MCF 10A (cell line): ENCODE measurements around the gene PDZRN3. TPM values are rescaled to one million over a fixed set of nuclear protein-coding genes. Genes with fewer than 3 reads are reported as not detected.

Experiments
- BruUV-seq: library from RNA; stranded (reverse); fragments of 400-500 nt; replicated peaks from 2 replicates; lab custom pipeline; 2021; lab: Mats Ljungman, UMichigan
- CTCF ChIA-PET: fragments of 300-600 bp; sonication (Branson Sonifier 250); formaldehyde crosslinking; extraction: SDS; loops from one replicate; lab custom pipeline; 2021; ENCODE audit warnings: antibody characterized with exemption, inconsistent platforms; lab: Yijun Ruan, JAX
- POLR2A ChIA-PET: fragments of 300-600, 350-650 bp; sonication (Branson Sonifier 250); formaldehyde crosslinking; extraction: SDS; loops from one replicate; lab custom pipeline; 2020; ENCODE audit warnings: antibody characterized with exemption, inconsistent platforms; lab: Yijun Ruan, JAX
- DNase-seq: peaks from one replicate; pipeline ENCODE4 v3.0.0-alpha.2; 2018; ENCODE audit not compliant: unreplicated experiment
- H3K27ac Mint-ChIP-seq: one replicate; pipeline ENCODE4 v1.8.0; 2022; ENCODE audit warnings: mild to moderate bottlenecking, low read depth, mixed read lengths; ENCODE audit not compliant: unreplicated experiment
- H3K27me3 Mint-ChIP-seq: one replicate; pipeline ENCODE4 v1.8.0; 2022; ENCODE audit warnings: mixed read lengths; ENCODE audit not compliant: insufficient read depth, unreplicated experiment
- H3K36me3 Mint-ChIP-seq: one replicate; pipeline ENCODE4 v1.8.0; 2022; ENCODE audit warnings: mild to moderate bottlenecking, moderate library complexity, mixed read lengths; ENCODE audit not compliant: insufficient read depth, unreplicated experiment
- H3K4me1 Mint-ChIP-seq: one replicate; pipeline ENCODE4 v1.8.0; 2022; ENCODE audit warnings: mixed read lengths; ENCODE audit not compliant: insufficient read depth, unreplicated experiment
- H3K4me3 Mint-ChIP-seq: one replicate; pipeline ENCODE4 v1.8.0; 2022; ENCODE audit warnings: mild to moderate bottlenecking, moderate library complexity, mixed read lengths; ENCODE audit not compliant: unreplicated experiment
- H3K9me3 Mint-ChIP-seq: one replicate; pipeline ENCODE4 v1.8.0; 2022; ENCODE audit warnings: mixed read lengths; ENCODE audit not compliant: unreplicated experiment
- intact Hi-C: fragments of 100-400 bp; cut with micrococcal nuclease; formaldehyde crosslinking; loops from 2 replicates; pipeline ENCODE4 v1.14.1; 2022
- total RNA-seq: library from RNA; stranded (reverse); gene quantifications from 2 replicates; pipeline ENCODE4 v1.2.3, GENCODE V29; 2022
- TF ChIP-seq, protein P1 (sequence below): fragments of 200-600 bp; IDR thresholded peaks from one replicate; pipeline ENCODE4 v1.8.0; 2022; ENCODE audit warnings: antibody characterized with exemption, mild to moderate bottlenecking; ENCODE audit not compliant: unreplicated experiment

Gene PDZRN3
- total RNA-seq, 1 experiment from 2014 or later: not detected

DNA sequence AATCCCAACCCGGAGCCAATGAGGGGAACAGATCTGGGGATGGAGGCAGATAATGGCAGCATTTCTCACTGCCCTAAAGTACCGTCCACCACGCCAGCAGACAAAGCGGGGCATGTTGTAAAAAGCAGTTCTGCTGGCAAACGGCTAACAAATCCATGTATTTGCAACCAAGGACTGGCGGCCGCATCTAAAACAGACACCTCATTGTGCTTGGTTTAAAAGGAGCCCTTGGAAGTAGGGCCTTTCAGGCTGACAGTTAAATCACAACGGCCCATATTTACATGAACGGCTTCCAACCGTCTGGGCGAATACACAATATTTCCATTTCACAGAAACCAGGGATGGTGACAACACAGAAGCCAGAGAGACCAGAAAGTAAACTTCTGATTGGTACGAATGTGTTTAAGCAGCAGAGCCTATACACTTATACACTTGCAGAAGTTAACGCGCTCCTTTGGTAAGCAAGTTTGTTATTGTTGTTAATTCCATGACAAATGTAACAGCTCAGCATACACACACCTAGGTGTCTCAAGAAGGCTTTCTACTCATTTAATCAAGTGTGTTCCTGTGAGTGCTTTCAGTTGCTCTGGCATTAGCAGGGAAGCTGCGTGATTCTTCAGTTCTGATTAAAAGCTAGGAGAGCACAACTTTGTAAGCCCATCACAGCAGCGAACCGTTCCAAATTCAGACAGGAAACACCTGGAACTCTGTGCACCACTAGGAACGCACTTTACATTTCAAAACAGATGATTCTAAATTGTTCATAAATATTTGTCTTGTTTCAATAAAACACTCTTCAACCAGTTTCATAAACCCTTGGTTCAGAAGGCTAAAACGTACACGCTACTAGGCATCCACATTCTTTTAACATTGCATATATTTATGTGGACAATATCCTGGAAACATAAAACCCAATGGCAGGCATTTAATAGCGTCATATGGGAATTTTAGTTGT, 112.9 kb downstream of the PDZRN3 start:
- Mint-ChIP-seq H3K27ac (no peak overlapping the region), H3K27me3 (no peaks in the 10 kb centered on the region), H3K4me1 (no peaks in the 10 kb centered on the region), H3K9me3 (no peaks in the 10 kb centered on the region), H3K4me3 (no peak overlapping the region), H3K36me3 (no peaks in the 10 kb centered on the region)
- ChIA-PET POLR2A (no interaction called here), CTCF (interaction anchor here (0.6 to 4.6 kb wide), 9 partner anchors 8 to 1812 kb away, joined by 3 to 39 read pairs (median 4); no protein-coding TSS in a partner anchor)
- no TSS peak for BruUV-seq
- intact Hi-C loops: no loop called here
- TF ChIP-seq, protein P1, sequence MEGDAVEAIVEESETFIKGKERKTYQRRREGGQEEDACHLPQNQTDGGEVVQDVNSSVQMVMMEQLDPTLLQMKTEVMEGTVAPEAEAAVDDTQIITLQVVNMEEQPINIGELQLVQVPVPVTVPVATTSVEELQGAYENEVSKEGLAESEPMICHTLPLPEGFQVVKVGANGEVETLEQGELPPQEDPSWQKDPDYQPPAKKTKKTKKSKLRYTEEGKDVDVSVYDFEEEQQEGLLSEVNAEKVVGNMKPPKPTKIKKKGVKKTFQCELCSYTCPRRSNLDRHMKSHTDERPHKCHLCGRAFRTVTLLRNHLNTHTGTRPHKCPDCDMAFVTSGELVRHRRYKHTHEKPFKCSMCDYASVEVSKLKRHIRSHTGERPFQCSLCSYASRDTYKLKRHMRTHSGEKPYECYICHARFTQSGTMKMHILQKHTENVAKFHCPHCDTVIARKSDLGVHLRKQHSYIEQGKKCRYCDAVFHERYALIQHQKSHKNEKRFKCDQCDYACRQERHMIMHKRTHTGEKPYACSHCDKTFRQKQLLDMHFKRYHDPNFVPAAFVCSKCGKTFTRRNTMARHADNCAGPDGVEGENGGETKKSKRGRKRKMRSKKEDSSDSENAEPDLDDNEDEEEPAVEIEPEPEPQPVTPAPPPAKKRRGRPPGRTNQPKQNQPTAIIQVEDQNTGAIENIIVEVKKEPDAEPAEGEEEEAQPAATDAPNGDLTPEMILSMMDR: no peak
- DNase-seq: no peak

DNA sequence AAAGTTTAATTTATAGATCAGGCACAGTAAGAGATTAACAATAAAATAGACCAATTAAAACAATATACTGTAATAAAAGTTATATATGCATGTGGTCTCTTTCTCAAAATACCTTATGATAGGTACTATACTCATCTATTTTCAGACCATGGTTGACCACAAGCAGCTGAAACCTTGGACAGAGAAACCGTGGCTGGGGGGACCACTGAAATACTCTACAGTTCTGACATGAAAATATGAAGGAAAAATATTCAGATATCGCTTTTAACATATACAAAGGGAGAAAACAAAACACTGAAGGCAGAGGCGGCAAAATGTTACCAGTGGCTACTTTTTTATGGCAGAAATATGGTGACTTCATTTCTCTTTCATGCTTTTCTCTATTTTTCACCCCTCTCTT, 114.0 kb downstream of the PDZRN3 start:
- H3K36me3 Mint-ChIP-seq: no peaks in the 10 kb centered on the region
- intact Hi-C loops: no loop called here
- TF ChIP-seq, protein P1: no peak
- H3K4me3 Mint-ChIP-seq: no peak overlapping the region
- DNase-seq: no peak
- H3K27ac Mint-ChIP-seq: no peak overlapping the region
- POLR2A ChIA-PET: no interaction called here
- CTCF ChIA-PET: interaction anchor here (0.8 to 1.8 kb wide), 8 partner anchors 9 to 410 kb away, joined by 3 to 14 read pairs (median 4); no protein-coding TSS in a partner anchor
- no peaks in the 10 kb centered on the region for H3K9me3 Mint-ChIP-seq
- BruUV-seq: no TSS peak
- no peaks in the 10 kb centered on the region for H3K27me3 Mint-ChIP-seq
- no peaks in the 10 kb centered on the region for H3K4me1 Mint-ChIP-seq

DNA sequence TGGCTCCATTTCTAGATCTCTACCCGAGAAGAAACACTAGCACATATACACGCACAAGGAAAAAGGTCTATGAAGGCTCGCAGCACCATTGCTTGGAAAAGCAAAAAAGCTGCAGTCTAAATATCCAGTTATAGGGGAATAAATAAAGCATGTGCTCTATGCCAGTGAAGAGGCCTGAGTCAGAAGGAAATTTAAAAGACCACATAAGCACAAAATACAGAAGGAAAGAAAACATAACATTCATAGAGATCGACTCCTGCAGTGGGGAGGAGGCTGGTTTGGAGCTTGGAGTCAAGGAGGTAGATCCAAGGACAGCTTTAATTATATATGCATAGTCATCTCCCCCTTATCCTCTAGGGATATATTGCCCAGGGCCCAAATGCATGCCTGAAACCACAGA, 114.4 kb downstream of the PDZRN3 start:
- Mint-ChIP-seq H3K9me3 (no peaks in the 10 kb centered on the region), H3K27me3 (no peaks in the 10 kb centered on the region)
- intact Hi-C loops: no loop called here

DNA sequence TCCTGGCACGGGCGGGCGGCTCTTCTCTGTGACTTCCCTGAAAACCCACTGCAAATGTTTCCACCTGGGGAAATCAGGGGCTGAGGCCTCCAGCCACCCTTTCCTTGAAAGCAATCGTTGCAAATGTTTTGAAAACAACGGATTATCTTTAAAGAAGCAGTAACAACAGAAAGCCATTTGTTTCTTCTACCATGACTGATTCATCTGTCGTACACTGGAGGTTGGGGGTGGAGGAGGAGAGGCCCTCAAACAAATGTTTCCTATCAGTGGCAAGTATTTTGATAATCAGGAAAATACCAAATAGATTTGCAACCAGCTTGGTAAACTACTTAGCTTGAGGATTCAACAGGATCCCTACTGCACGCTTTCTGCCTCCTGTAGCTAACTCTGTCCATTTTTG, 114.9 kb downstream of the PDZRN3 start:
- CTCF ChIA-PET: interaction anchor here (0.7 to 1.8 kb wide), 8 partner anchors 10 to 531 kb away, joined by 3 to 14 read pairs (median 4); no protein-coding TSS in a partner anchor
- TF ChIP-seq, protein P1: no peak
- intact Hi-C loops: no loop called here
- no peak overlapping the region for H3K27ac Mint-ChIP-seq
- no peaks in the 10 kb centered on the region for H3K4me1 Mint-ChIP-seq
- DNase-seq: no peak
- H3K36me3 Mint-ChIP-seq: no peaks in the 10 kb centered on the region
- H3K9me3 Mint-ChIP-seq: no peaks in the 10 kb centered on the region
- POLR2A ChIA-PET: no interaction called here
- no TSS peak for BruUV-seq
- no peaks in the 10 kb centered on the region for H3K27me3 Mint-ChIP-seq
- H3K4me3 Mint-ChIP-seq: no peak overlapping the region

More for the DNA sequence above, 114.4 kb downstream of the PDZRN3 start:
- POLR2A ChIA-PET: no interaction called here
- Mint-ChIP-seq H3K4me1 (no peaks in the 10 kb centered on the region), H3K36me3 (no peaks in the 10 kb centered on the region), H3K27ac (no peak overlapping the region), H3K4me3 (no peak overlapping the region)
- DNase-seq: no peak
- BruUV-seq: no TSS peak
- TF ChIP-seq, protein P1: no peak
- CTCF ChIA-PET: interaction anchor here (0.7 to 1.8 kb wide), 11 partner anchors 10 to 530 kb away, joined by 3 to 14 read pairs (median 3); no protein-coding TSS in a partner anchor
